Mammary epithelial cell (primary cell): Measurements from ENCODE around the gene MT4.

ENCODE experiments used
- EZH2 ChIP-seq: IDR thresholded peaks from 2 replicates; pipeline ENCODE4 v1.6.1; 2012; ENCODE audit warnings: low read length, inconsistent platforms, borderline replicate concordance
- TF ChIP-seq, protein P1 (sequence below), 2 donors: IDR thresholded peaks in 1 of 2; conservative IDR thresholded peaks in 1 of 2; 2 replicates each; pipeline ENCODE4 v1.5.1; 2011 to 2012; ENCODE audit warnings: inconsistent platforms in 2 of 2, low read length in 2 of 2, mild to moderate bottlenecking in 2 of 2, control low read depth in 1 of 2, low read depth in 1 of 2; ENCODE audit not compliant: insufficient read depth in 1 of 2; ENCODE audit errors: extremely low read depth in 1 of 2

DNA sequence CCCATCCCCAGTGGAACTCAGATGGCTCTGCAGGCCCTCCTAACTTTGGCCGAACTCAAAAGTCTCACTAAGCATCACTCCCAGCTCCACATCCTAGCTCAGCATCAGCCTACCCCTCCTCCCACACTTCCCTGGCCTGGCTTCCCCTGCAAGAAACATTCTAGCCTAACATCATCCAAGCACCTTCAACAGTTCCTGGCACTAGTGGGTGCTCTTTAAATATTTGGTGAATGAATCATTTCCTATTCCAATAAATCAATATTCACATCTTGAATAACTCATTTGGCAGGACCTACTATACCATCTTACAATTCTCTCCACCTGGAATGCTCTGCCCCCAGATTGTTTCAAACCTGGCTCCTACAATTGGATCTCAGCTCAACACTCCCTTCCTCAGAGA, 34.0 kb upstream of the MT4 start:
- TF ChIP-seq, protein P1, sequence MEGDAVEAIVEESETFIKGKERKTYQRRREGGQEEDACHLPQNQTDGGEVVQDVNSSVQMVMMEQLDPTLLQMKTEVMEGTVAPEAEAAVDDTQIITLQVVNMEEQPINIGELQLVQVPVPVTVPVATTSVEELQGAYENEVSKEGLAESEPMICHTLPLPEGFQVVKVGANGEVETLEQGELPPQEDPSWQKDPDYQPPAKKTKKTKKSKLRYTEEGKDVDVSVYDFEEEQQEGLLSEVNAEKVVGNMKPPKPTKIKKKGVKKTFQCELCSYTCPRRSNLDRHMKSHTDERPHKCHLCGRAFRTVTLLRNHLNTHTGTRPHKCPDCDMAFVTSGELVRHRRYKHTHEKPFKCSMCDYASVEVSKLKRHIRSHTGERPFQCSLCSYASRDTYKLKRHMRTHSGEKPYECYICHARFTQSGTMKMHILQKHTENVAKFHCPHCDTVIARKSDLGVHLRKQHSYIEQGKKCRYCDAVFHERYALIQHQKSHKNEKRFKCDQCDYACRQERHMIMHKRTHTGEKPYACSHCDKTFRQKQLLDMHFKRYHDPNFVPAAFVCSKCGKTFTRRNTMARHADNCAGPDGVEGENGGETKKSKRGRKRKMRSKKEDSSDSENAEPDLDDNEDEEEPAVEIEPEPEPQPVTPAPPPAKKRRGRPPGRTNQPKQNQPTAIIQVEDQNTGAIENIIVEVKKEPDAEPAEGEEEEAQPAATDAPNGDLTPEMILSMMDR (conservative IDR thresholded peaks at IDR 0.05 in 1 of 2, IDR thresholded peaks at IDR 0.05 in 1 of 2; ENCODE audit: extremely low read depth in 1 of 2, insufficient read depth in 1 of 2, low read depth in 1 of 2, low read length in 2 of 2) = no peak
- TF ChIP-seq EZH2 = no peak
